Fibroblast of lung (primary cell): ENCODE measurements around the gene MYOD1. TPM values are rescaled to one million over a fixed set of nuclear protein-coding genes. Genes with fewer than 3 reads are reported as not detected.
A peak's percentile ranks its signal among the peaks of the same experiment; 100 is the strongest.

Experiments
- DNase-seq, 2 donors: peaks; one replicate each; pipeline versions ENCODE4 v3.0.0 to v3.0.0-alpha.2; 2010; ENCODE audit warnings: low read depth in 2 of 2
- H2AFZ ChIP-seq: 2 replicates; pipeline ENCODE4 v1.5.1; 2012; ENCODE audit warnings: low read length, control low read depth, inconsistent platforms
- H3K27ac ChIP-seq: 2 replicates; pipeline ENCODE4 v1.5.1; 2011; ENCODE audit warnings: low read length, control low read depth; ENCODE audit not compliant: insufficient read depth
- H3K27me3 ChIP-seq: 2 replicates; pipeline ENCODE4 v1.5.1; 2011; ENCODE audit warnings: mild to moderate bottlenecking, low read length; ENCODE audit not compliant: control insufficient read depth, insufficient read depth
- H3K36me3 ChIP-seq: 2 replicates; pipeline ENCODE4 v1.5.1; 2011; ENCODE audit warnings: low read length; ENCODE audit not compliant: control insufficient read depth, insufficient read depth
- H3K4me1 ChIP-seq: 2 replicates; pipeline ENCODE4 v1.5.1; 2011; ENCODE audit warnings: low read length; ENCODE audit not compliant: control insufficient read depth, insufficient read depth; ENCODE audit errors: extremely low read depth
- H3K4me2 ChIP-seq: 2 replicates; pipeline ENCODE4 v1.5.1; 2011; ENCODE audit warnings: low read length, control low read depth; ENCODE audit not compliant: insufficient read depth; ENCODE audit errors: extremely low read depth
- H3K4me3 ChIP-seq, 4 experiments: fragments of 200-600 bp in 1 of 4; sonication (generic) in 1 of 4; replicated peaks in 1 of 4; 2 replicates each; pipeline ENCODE4 v1.5.1; 2011 to 2016; ENCODE audit warnings: low read length in 4 of 4, low read depth in 3 of 4, mild to moderate bottlenecking in 3 of 4, control low read depth in 2 of 4, inconsistent platforms in 1 of 4, mixed read lengths in 1 of 4; ENCODE audit not compliant: insufficient read depth in 1 of 4; ENCODE audit errors: control extremely low read depth in 1 of 4
- H3K79me2 ChIP-seq: 2 replicates; pipeline ENCODE4 v1.5.1; 2012; ENCODE audit warnings: mild to moderate bottlenecking, low read length, inconsistent platforms; ENCODE audit not compliant: control insufficient read depth, insufficient read depth
- H3K9ac ChIP-seq: 2 replicates; pipeline ENCODE4 v1.5.1; 2011; ENCODE audit warnings: mild to moderate bottlenecking, low read length, control low read depth; ENCODE audit not compliant: insufficient read depth
- H3K9me3 ChIP-seq: 2 replicates; pipeline ENCODE4 v1.5.1; 2012; ENCODE audit warnings: low read depth, low read length; ENCODE audit not compliant: control insufficient read depth, insufficient read depth
- H4K20me1 ChIP-seq: 2 replicates; pipeline ENCODE4 v1.5.1; 2011; ENCODE audit warnings: low read length; ENCODE audit not compliant: control insufficient read depth, insufficient read depth; ENCODE audit errors: extremely low read depth
- EZH2 ChIP-seq: IDR thresholded peaks from 2 replicates; pipeline ENCODE4 v1.5.1; 2012; ENCODE audit warnings: low read length, control low read depth, mild to moderate bottlenecking; ENCODE audit errors: missing control alignments
- polyA plus RNA-seq, 2 donors: library from polyadenylated mRNA; depleted of rRNA in 1 of 2; stranded (reverse) in 1 of 2; unstranded in 1 of 2; fragments of >200 nt; gene quantifications; 2 replicates each; pipeline ENCODE4 v1.2.1, GENCODE V29; 2011 to 2012; ENCODE audit warnings: missing spikeins in 1 of 2
- total RNA-seq: library from RNA; depleted of rRNA; stranded (reverse); fragments of >200 nt; gene quantifications from 2 replicates; pipeline ENCODE4 v1.2.1, GENCODE V29; 2014
- TF ChIP-seq, protein P1 (sequence below), 2 donors: IDR thresholded peaks in 1 of 2; conservative IDR thresholded peaks in 1 of 2; 1 replicate in 1 of 2; 2 replicates in 1 of 2; pipeline ENCODE4 v1.5.1; 2011 to 2012; ENCODE audit warnings: low read length in 2 of 2, control low read depth in 1 of 2, inconsistent platforms in 1 of 2, low read depth in 1 of 2, mild to moderate bottlenecking in 1 of 2

The MYOD1 gene
- total and polyA plus RNA-seq, 2 donors (not counting 1 experiment from before 2014, with no cell fraction given) = not detected

DNA sequence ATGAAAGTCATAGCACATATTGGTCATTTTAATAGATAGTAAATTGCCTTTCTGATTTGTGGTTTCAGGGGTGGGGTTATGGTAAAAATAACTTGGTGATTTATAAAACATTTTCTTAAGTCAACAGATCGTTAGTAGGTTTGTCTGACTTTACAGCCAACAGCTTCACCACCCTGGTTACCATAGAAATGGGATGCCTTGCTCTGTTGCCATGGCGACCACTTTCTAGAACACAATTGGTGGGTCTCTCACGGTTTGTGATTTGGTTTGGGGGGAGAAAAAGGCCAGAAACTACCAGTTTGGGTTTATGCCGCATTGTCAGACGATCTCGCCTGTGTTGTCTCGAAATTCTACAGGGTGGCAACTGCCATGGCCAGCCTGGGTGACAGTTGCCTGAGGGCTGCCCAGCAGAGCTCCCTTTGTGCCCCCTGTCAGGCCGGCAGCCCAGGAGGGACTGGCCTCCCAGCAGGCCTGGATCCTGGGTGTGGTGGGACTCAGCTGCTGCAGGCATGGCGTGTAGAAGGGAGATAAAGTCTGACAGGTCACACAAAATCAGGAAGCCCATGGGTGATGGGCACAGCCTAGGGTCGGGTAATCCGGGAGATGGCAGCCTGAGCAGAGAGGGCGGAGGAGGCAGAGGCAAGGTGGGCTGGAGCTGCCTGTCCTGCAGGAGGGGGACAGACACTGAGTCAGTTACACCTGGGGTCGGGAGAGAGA is 46.1 kb downstream of the MYOD1 start:
- Histone ChIP-seq H3K36me3 (no peaks in the 10 kb centered on the region), H3K27me3 (no peaks in the 10 kb centered on the region)

GRCh38 chr11:17766073-17766359 is 46.6 kb downstream of the MYOD1 start:
- no peak overlapping the region for H3K27ac ChIP-seq

More for the DNA sequence above, 46.1 kb downstream of the MYOD1 start:
- H3K4me3 ChIP-seq = no peak overlapping the region
- no peak overlapping the region for H3K27ac ChIP-seq
- no peak overlapping the region for H3K9ac ChIP-seq
- no peaks in the 10 kb centered on the region for H3K4me1 ChIP-seq
- TF ChIP-seq, protein P1, sequence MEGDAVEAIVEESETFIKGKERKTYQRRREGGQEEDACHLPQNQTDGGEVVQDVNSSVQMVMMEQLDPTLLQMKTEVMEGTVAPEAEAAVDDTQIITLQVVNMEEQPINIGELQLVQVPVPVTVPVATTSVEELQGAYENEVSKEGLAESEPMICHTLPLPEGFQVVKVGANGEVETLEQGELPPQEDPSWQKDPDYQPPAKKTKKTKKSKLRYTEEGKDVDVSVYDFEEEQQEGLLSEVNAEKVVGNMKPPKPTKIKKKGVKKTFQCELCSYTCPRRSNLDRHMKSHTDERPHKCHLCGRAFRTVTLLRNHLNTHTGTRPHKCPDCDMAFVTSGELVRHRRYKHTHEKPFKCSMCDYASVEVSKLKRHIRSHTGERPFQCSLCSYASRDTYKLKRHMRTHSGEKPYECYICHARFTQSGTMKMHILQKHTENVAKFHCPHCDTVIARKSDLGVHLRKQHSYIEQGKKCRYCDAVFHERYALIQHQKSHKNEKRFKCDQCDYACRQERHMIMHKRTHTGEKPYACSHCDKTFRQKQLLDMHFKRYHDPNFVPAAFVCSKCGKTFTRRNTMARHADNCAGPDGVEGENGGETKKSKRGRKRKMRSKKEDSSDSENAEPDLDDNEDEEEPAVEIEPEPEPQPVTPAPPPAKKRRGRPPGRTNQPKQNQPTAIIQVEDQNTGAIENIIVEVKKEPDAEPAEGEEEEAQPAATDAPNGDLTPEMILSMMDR (conservative IDR thresholded peaks at IDR 0.05 in 1 of 2, IDR thresholded peaks at IDR 0.05 in 1 of 2; ENCODE audit: low read depth in 1 of 2, low read length in 2 of 2) = no peak
- TF ChIP-seq EZH2 = no peak
- DNase-seq = peak in 1 of 2 donors; percentile 52
- no peaks in the 10 kb centered on the region for H4K20me1 ChIP-seq
- no peaks in the 10 kb centered on the region for H3K9me3 ChIP-seq
- no peak overlapping the region for H2AFZ ChIP-seq
- no peaks in the 10 kb centered on the region for H3K79me2 ChIP-seq
- H3K4me2 ChIP-seq = no peak overlapping the region

DNA sequence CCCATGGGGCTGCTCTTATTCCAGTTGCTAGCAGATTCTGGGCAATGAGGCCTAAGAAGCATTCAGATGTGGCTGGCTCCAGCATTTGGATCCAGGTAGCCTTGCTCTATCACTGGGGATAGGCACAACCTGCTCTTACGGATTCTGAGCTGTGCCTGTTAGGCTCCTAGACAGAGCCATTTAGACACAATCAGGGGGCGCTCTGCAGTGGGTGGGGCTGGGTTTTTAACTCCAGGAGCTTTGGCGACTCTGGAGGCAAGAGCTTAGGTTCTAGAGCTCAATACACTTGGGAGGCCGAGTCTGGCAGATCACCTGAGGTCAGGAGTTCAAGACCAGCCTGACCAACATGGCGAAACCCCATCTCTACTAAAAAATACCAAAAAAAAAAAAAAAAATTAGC is 47.2 kb downstream of the MYOD1 start:
- H3K36me3 ChIP-seq = no peaks in the 10 kb centered on the region
- H4K20me1 ChIP-seq = no peaks in the 10 kb centered on the region
- H3K4me3 ChIP-seq = no peak overlapping the region
- no peaks in the 10 kb centered on the region for H3K4me1 ChIP-seq
- H2AFZ ChIP-seq = no peak overlapping the region
- DNase-seq = no peak
- H3K27me3 ChIP-seq = no peaks in the 10 kb centered on the region
- no peak overlapping the region for H3K27ac ChIP-seq
- TF ChIP-seq EZH2 = no peak
- TF ChIP-seq, protein P1 (conservative IDR thresholded peaks at IDR 0.05 in 1 of 2, IDR thresholded peaks at IDR 0.05 in 1 of 2; ENCODE audit: low read depth in 1 of 2, low read length in 2 of 2) = peak; percentile 0 to 11
- H3K79me2 ChIP-seq = no peaks in the 10 kb centered on the region
- H3K9ac ChIP-seq = no peak overlapping the region
- H3K4me2 ChIP-seq = no peak overlapping the region
- H3K9me3 ChIP-seq = no peaks in the 10 kb centered on the region

More at GRCh38 chr11:17766073-17766359, 46.6 kb downstream of the MYOD1 start:
- Histone ChIP-seq H3K9me3 (no peaks in the 10 kb centered on the region), H3K9ac (no peak overlapping the region), H3K4me1 (no peaks in the 10 kb centered on the region), H3K27me3 (no peaks in the 10 kb centered on the region), H3K79me2 (no peaks in the 10 kb centered on the region), H3K4me3 (no peak overlapping the region), H4K20me1 (no peaks in the 10 kb centered on the region), H3K4me2 (no peak overlapping the region), H3K36me3 (no peaks in the 10 kb centered on the region), H2AFZ (no peak overlapping the region)
- TF ChIP-seq EZH2 = no peak
- no peak for DNase-seq
